GM21447 (cell line): ENCODE data around the gene C17orf78.
"Not testable (repeated sequence)": the region's sequence is repeated elsewhere in the genome, so short reads cannot be mapped to it uniquely, and the experiment has no call there.

ENCODE experiments used
- ATAC-seq: cut with Tn5 transposase; IDR thresholded peaks from one replicate; pipeline ENCODE4 v1.9.1; 2021; ENCODE audit not compliant: unreplicated experiment

C17orf78 gene

DNA sequence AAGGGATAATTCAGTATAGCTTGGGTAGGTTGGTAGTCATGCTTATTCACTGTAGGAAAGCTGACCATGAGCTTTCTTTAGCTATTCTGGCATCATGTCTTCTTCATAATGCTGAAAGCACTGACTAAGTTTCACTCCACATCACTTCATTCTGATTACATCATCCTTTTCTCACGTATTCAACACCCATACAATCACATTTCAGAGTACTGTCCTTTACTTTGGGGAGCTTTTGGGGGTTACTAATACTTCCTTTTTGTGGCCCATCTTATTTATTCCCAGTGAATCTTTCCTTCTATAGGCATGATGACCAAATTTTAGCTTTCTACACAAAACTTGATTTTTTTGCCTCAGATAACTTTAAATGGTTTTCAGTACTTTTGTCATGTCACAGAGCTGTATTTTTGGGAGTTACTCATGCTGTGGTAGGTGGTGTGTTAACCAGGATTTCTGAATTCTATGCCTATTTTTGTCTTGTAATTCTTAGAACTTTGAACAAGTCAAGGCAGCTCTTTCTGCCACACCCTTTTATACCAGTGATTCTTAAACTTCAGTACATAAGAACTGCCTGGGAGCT, 54.4 kb downstream of the C17orf78 start:
- ATAC-seq = no peak

DNA sequence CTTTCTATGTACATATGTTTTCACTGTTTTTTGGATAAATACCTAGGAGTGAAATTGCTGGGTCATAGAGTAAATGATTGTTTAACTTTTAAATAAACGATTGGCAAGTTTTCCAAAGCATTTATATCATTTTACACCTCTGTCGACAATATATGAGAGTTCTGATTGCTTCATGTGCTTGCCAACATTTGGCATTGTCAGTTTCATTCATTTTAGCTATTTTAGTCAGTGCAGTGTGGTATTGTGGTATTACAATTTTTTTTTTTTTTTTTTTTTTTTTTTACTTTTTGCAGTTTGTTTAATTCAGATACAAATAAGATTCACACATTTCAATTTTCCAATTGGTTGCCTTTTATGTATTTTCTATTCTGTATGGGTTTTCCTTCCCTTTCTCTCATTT, 56.9 kb downstream of the C17orf78 start:
- ATAC-seq = no peak

DNA sequence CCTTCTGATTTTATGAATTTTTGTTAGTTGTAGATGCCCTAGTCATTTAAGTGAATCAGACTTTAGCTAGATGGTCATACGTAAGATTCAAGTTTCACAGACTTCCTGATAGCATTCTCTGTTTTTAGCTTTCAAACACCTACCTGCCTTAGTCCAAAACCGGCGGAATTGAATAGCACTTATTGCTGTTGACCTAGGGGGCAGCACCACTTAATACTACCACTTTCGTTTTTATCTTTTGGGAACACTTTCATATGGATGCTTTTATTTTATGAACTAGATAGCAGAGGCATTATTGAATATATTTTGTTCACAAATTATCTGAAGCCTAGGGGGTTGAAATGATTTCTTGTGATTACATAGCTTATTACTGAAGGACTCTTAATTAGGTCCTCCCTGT, 62.4 kb downstream of the C17orf78 start:
- no peak for ATAC-seq

GRCh38 chr17:37440424-37440823, 64.6 kb downstream of the C17orf78 start:
- ATAC-seq = no peak

- not testable (repeated sequence) for ATAC-seq
Measured at GRCh38 chr17:37441369-37442014, 65.7 kb downstream of the C17orf78 start.
